ENCODE measurements around the gene DGKA.

DNA sequence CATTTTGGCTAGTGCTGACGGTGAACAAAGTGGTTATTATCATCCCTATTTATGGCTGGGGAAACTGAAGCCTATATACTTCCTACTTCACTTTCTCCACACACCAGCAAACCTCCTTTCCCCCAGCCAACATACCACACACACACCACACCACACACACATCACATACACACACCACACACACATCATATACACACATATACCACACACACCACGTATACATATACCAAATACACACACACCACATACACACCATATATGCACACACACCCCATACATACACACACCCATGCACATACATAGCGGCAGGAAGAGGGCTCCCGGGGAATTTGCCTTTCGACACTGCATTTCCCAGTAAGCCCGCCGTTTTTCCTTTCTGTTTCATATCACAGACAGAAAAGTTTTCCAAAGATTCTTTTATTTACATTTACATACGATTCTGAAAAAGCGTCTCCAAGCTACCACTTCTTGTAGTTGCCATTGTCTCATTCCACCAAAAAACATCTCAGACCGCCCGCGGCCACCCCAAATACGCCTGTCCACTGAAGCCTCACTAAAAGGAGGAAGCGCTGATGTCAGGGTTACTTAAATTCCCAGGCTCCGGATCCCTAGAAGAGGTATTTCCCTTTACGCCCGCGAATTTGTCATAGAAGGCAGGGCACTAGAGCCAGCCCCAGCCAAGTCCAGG, 42.1 kb downstream of the DGKA start:
- TF ChIP-seq, protein P1, sequence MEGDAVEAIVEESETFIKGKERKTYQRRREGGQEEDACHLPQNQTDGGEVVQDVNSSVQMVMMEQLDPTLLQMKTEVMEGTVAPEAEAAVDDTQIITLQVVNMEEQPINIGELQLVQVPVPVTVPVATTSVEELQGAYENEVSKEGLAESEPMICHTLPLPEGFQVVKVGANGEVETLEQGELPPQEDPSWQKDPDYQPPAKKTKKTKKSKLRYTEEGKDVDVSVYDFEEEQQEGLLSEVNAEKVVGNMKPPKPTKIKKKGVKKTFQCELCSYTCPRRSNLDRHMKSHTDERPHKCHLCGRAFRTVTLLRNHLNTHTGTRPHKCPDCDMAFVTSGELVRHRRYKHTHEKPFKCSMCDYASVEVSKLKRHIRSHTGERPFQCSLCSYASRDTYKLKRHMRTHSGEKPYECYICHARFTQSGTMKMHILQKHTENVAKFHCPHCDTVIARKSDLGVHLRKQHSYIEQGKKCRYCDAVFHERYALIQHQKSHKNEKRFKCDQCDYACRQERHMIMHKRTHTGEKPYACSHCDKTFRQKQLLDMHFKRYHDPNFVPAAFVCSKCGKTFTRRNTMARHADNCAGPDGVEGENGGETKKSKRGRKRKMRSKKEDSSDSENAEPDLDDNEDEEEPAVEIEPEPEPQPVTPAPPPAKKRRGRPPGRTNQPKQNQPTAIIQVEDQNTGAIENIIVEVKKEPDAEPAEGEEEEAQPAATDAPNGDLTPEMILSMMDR (IDR thresholded peaks at IDR 0.05; ENCODE audit: insufficient read depth, low read depth, low read length), result no peak
- no peak for TF ChIP-seq EZH2 (IDR thresholded peaks at IDR 0.05; ENCODE audit: insufficient read depth, low read length)
